Activated CD4-positive, alpha-beta T cell treated with anti-CD3 and anti-CD28 coated beads, Interleukin-2, amount 50 U/mL, for 24 hours (primary cell): ENCODE results near the gene SPNS3.

ENCODE experiments used
- DNase-seq, 2 donors: peaks; one replicate each; pipeline ENCODE4 v3.0.0-alpha.2; 2020; ENCODE audit warnings: low read depth in 1 of 2, low spot score in 1 of 2

SPNS3 gene

GRCh38 chr17:4507361-4508111, 73.8 kb downstream of the SPNS3 start:
- DNase-seq, result no peak

- no peak for DNase-seq
Observed at GRCh38 chr17:4508207-4508606, 74.5 kb downstream of the SPNS3 start.

DNA sequence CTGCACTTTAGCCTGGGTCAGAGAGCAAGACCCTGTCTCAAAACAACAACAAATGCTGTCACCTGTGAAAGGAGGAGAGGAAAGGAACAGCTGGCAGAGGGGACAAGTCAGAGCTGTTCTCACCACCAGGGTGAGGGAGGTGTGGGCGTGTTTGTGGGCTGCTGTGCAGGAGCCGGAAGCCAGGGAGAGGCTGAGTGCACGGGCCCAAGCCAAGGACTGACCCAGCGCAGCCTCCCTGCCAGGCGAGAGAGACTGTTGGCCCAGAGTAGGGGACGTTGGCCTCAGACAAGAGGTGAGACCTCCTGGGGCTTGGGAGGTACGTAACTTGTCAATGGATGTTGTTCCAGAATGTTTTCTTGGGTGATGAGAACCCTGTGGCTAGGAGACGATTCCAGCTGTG, 75.7 kb downstream of the SPNS3 start:
- no peak for DNase-seq

DNA sequence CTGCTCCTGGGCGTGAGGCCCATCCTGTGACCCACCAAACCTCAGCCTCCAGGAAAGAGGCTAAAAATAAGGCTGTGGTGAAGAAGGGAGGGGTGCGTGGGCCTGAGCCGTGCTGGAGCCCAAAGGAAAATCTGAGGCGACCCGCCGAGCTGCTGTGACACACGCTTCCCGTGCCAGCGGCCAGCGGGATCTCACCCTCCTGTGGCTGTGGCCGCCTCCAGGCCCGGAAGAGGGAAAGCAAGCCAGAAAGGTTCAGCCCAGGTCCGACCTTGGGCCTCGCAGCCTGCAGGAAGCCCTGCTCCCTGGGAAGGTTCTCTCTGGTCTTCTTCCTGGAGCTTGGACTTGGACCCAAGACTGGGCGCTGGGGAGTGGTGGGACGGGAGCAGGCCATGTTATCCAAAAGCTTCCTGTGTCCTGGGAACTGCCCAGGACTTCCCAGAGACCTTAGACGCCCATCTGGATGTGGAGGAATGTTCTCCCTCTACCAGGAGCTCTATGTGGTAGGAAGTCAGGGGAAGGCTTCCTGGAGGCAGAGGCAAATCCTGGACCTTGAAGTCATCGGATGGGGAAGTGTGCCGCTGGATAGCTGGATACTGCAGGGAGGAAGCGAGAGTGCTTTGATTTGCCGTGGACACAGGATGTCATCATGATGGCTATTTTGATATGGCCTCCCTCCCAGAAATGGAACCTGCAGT, 76.3 kb downstream of the SPNS3 start:
- no peak for DNase-seq

- no peak for DNase-seq
Observed at GRCh38 chr17:4510618-4510941, 76.8 kb downstream of the SPNS3 start.

DNA sequence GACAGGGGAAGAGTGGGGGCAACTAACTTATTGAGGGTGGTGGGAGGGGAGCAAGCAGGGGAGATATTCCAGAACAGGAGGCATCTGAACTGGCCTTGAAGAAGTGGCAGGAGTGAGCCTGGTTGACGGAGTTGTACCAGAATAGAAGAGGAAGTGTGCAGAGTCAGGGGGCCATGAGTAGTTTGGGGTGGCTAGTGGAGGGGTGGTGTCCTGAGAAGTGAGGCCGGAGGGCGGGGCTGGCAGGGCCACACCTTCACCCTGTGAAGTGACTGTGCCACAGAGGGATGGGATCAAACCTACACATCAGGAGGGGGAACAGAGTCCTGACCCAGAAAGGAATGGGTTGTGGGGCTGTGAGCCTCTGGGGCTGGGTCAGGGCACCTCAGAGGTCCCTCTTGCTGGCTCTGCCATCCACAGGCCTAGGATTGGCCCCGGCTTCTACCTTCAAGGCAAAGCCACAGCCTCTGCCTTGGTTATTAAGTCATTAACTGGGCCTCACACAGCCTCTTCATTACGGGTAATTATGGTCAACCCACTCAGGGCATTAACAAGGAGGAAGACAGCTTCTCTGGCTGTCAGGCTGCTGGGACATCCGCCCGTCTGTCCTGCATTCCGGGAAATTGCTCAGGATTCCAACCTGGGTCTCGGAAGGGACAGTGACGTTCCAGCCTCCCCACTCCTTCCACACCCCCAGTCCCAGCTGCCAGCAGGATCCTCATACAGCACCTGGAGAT, 77.6 kb downstream of the SPNS3 start:
- DNase-seq, result no peak

- no peak for DNase-seq
Observed at GRCh38 chr17:4512156-4513112, 78.7 kb downstream of the SPNS3 start.

DNA sequence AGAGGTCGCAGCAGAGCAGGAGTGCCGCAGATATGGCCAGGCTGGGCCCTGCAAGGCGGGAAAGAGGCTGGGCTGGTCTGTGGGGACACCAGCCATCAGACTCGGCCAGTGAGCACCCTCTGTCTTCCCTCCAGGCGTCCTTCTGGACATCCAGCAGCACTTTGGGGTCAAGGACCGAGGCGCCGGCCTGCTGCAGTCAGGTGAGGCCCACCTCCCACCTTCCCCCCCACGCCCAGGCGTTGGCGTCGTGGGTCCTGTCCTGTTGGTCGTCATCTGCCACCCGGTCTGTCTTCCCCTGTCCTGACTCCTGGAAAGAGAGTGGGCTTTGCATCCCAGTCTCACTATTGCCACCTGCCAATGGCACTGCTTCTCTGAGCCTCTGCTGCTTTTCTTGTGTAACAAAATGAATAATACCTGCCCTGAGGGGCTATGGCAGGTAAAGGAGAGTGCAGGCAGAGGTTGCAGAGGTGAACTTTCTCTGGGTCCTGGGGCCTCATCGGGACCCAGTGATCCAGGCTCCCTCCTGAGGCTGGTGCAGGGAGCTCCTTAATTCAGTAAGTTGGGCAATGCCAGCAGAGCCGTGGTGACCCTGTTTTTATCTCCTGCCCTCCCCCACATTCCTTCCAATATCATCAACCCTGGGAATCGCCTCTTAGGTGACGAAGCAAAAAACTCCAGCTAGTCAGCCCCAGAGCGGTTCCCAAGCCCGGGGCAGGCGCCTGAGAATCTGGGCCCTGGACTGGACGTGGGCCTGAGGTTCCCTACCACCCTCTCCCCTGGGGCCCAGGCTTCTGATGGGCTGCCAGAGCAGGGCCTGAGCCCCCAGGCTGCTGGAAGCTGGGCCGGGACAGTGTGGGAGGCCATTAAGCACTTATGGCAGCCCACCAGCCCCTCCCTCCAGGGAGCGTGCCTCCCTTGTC, 79.6 kb downstream of the SPNS3 start:
- DNase-seq, result no peak

DNA sequence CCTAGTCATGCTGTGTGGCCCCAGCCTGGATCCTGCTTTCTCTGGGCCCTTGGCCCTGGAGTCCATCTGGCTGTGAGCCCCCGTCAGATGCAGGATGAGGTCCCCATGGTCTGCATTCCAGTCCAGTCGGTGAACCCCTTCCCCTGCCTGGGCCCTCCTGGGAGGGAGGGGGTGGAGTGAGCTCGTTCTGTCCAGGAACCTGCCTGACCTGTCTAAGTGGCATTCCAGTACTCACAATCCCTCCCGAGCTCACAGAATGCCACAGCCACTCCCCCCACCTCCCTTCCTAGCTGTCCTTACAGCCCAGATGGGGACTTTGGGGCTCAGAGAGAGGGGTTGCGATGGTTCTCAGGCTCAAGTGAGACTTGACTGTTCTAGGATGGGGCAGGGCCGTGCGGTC, 80.5 kb downstream of the SPNS3 start:
- DNase-seq, result no peak

GRCh38 chr17:4514779-4515178, 81.0 kb downstream of the SPNS3 start:
- DNase-seq, result no peak

DNA sequence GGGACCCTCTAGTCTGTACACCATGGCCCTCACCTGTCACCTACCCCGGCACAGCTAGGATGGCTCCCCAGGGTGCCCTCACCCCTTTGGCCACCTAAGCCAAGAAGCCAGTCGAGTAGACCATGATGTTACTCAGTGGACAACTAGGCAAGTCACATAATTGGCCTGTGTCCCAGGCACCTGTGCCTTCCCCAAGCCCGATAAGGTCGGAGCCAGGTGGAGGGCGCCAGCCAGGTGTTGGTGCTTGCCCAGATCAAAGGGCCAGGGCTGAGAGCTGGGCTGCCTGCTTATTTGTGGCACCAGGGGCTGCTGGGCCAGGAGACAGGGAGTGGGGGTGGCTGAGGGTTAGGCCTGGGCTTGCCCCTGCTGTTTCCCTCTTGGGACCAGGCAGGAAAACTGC, 81.8 kb downstream of the SPNS3 start:
- no peak for DNase-seq

DNA sequence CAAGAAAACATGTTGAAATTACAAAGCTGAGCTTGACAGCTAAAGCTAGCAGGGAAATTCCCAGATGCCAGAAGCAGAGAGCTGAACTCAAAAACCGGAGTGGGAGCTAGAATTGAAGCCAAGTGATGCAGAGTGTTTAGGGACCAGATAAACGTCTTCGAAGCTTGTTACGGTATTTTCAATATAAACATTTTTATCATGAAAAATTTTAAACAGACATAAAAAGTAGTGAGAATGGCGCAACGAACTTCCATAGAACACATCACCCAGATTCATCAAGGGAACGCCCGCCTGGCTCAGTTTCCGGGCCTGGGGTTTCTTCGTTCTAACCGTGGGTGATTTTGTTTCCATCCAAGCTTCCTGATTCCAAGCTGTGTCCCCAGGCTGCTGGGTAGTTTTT, 83.0 kb downstream of the SPNS3 start:
- DNase-seq, result no peak

DNA sequence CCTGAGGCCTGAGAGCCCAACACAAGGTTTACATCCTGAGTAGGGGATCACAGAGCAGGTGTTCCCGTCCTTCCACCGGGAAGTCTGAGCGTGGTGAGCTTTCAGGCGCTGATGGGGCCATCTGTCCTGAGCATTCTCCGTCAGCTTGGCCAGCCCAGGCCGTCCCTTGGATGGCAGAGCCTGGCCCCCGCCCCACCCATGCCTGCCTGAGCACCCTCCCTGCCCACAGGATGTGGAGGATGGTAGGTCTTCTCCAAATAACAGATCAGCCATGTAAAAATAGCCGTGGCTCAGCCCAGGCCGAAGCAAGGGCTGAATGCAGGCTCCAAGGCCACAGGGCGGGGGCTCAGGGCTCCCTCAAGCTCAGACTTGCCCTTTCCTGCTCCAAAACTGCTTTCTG, 85.2 kb downstream of the SPNS3 start:
- DNase-seq, result no peak

- no peak for DNase-seq
Observed at GRCh38 chr17:4519361-4519788, 85.6 kb downstream of the SPNS3 start.

DNA sequence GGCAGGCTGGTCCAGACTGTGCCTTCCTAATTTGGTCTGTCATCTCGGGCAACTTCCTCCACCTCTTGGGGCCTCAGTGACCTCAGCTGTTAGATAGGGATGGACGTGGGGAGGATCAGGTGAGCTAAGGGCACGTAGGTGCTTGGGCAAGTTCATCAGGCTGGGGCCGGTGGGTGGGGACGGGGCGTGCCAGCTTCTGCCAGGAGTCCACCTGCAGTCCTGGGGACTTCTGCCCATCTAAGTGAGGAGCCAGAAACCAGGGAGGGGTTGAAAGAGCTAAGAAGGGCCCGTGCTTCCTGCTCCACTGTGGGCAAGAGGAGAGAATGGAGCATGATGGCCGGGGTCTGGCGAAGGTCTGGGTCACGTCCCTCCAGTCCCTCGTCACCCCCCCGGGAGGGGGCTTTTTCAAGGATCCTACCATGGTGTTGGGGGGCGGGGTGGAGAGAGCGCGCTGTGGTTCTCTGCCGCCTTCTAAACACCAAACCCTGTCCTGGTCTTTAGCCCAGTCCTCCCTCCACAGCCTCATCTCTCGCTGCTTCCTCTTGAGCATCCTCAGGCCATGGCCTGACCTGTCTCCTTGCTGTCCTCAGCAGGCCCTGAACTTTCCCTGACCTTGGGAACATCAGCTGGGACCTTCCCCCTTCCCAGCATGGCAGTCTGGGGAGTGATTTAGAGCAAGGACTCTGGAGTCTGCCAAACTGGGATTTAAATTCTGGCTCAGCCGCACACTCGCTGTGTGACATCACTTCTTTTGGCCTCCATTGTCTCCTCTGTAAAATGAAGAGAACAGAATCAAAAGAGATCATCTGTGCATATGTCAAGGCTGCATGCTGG, 86.5 kb downstream of the SPNS3 start:
- DNase-seq, result no peak

GRCh38 chr17:4520894-4521600, 87.3 kb downstream of the SPNS3 start:
- no peak for DNase-seq

DNA sequence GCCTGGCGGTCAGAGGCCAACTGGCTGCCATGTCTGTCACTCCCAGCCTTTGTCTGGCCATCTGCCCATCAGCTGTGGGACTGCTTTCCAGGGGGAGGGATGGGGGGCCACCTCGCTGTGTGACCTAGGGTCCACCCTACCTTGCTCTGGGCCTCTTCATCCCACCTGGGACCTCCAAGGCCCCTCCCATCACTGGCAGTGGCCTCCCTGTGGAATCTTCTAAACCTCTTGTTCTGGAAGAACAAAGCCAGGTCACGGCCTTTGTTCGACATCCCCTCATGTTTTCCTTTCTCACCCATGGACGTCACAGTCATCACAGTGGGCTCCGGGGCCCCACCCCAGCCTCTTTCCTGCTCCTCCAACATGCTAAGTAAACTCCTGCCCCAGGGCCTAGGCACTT, 88.9 kb downstream of the SPNS3 start:
- no peak for DNase-seq

GRCh38 chr17:4523946-4524345, 90.2 kb downstream of the SPNS3 start:
- DNase-seq, result no peak
